CD14-positive monocyte (primary cell): Measurements from ENCODE around the gene RRP7A. TPM values are rescaled to one million over a fixed set of nuclear protein-coding genes. Genes with fewer than 3 reads are reported as not detected.
"Not testable (repeated sequence)": the region's sequence is repeated elsewhere in the genome, so short reads cannot be mapped to it uniquely, and the experiment has no call there.

ENCODE experiments used
- DNase-seq, 3 donors: peaks; one replicate each; pipeline ENCODE4 v3.0.0-alpha.2; 2011 to 2022
- H2AFZ ChIP-seq: 2 replicates; pipeline ENCODE4 v1.6.0; 2012; ENCODE audit warnings: mild to moderate bottlenecking, low read depth, low read length, inconsistent platforms; ENCODE audit not compliant: insufficient read depth, poor library complexity, severe bottlenecking
- H3K27ac ChIP-seq, 2 donors: 1 replicate in 1 of 2; 2 replicates in 1 of 2; pipeline ENCODE4 v1.5.1; 2012 to 2013; ENCODE audit warnings: low read length in 2 of 2, control low read depth in 1 of 2, inconsistent platforms in 1 of 2, low read depth in 1 of 2, mild to moderate bottlenecking in 1 of 2
- H3K27me3 ChIP-seq, 2 donors: one replicate each; pipeline versions ENCODE4 v1.6.0 to v1.6.1; 2011 to 2013; ENCODE audit warnings: low read length in 2 of 2; ENCODE audit not compliant: control insufficient read depth in 2 of 2, insufficient read depth in 2 of 2
- H3K36me3 ChIP-seq, 2 donors: replicated peaks in 1 of 2; 1 replicate in 1 of 2; 2 replicates in 1 of 2; pipeline versions ENCODE4 v1.5.1 to v1.6.1; 2012 to 2013; ENCODE audit warnings: low read length in 2 of 2, control low read depth in 1 of 2, inconsistent platforms in 1 of 2, mild to moderate bottlenecking in 1 of 2; ENCODE audit not compliant: insufficient read depth in 2 of 2, control insufficient read depth in 1 of 2
- H3K4me1 ChIP-seq, 2 donors: 1 replicate in 1 of 2; 2 replicates in 1 of 2; pipeline versions ENCODE4 v1.5.1 to v1.6.1; 2012 to 2013; ENCODE audit warnings: low read length in 2 of 2, control low read depth in 1 of 2, inconsistent platforms in 1 of 2, mild to moderate bottlenecking in 1 of 2, moderate library complexity in 1 of 2; ENCODE audit not compliant: insufficient read depth in 2 of 2, control insufficient read depth in 1 of 2
- H3K4me2 ChIP-seq: replicated peaks from 2 replicates; pipeline ENCODE3; 2012; ENCODE audit warnings: low read length, moderate library complexity, mild to moderate bottlenecking; ENCODE audit not compliant: poor library complexity, severe bottlenecking; ENCODE audit errors: extremely low read depth
- H3K4me3 ChIP-seq, 3 experiments: fragments of 200-600 bp in 1 of 3; sonication (generic) in 1 of 3; replicated peaks in 1 of 3; 1 replicate in 2 of 3; 2 replicates in 1 of 3; pipeline ENCODE4 v1.5.1; 2011 to 2013; ENCODE audit warnings: low read length in 3 of 3, mild to moderate bottlenecking in 3 of 3, control low read depth in 2 of 3, low read depth in 2 of 3, inconsistent platforms in 1 of 3, moderate library complexity in 1 of 3
- H3K79me2 ChIP-seq: 2 replicates; pipeline ENCODE4 v1.6.0; 2012; ENCODE audit warnings: mild to moderate bottlenecking, control low read depth, inconsistent platforms, low read length, moderate library complexity; ENCODE audit not compliant: insufficient read depth
- H3K9ac ChIP-seq: 2 replicates; pipeline ENCODE4 v1.6.0; 2017; ENCODE audit warnings: low read length, mild to moderate bottlenecking; ENCODE audit not compliant: insufficient read depth, poor library complexity, severe bottlenecking
- H3K9me3 ChIP-seq, 2 donors: replicated peaks in 1 of 2; 1 replicate in 1 of 2; 2 replicates in 1 of 2; pipeline versions ENCODE4 v1.5.1 to v1.6.1; 2012 to 2013; ENCODE audit warnings: low read length in 2 of 2, control low read depth in 1 of 2; ENCODE audit not compliant: control insufficient read depth in 1 of 2, insufficient read depth in 1 of 2
- H4K20me1 ChIP-seq: 2 replicates; pipeline ENCODE4 v1.6.0; 2012; ENCODE audit warnings: mild to moderate bottlenecking, low read length, control low read depth, moderate library complexity; ENCODE audit not compliant: insufficient read depth
- H3K27ac Mint-ChIP-seq, 7 donors: one replicate each; pipeline ENCODE4 v1.8.0; 2020; ENCODE audit warnings: mild to moderate bottlenecking in 7 of 7, mixed read lengths in 7 of 7, moderate library complexity in 6 of 7, inconsistent platforms in 2 of 7
- H3K27me3 Mint-ChIP-seq, 3 donors: one replicate each; pipeline ENCODE4 v1.8.0; 2021 to 2022; ENCODE audit warnings: low read depth in 3 of 3, mild to moderate bottlenecking in 3 of 3, mixed read lengths in 3 of 3, moderate library complexity in 3 of 3, inconsistent platforms in 1 of 3
- H3K36me3 Mint-ChIP-seq, 2 donors: one replicate each; pipeline ENCODE4 v1.8.0; 2020; ENCODE audit warnings: mixed read lengths in 2 of 2, inconsistent platforms in 1 of 2, mild to moderate bottlenecking in 1 of 2
- H3K4me1 Mint-ChIP-seq: one replicate; pipeline ENCODE4 v1.8.0; 2020; ENCODE audit warnings: mild to moderate bottlenecking, mixed read lengths
- H3K4me3 Mint-ChIP-seq, 2 donors: one replicate each; pipeline ENCODE4 v1.8.0; 2020; ENCODE audit warnings: mild to moderate bottlenecking in 2 of 2, mixed read lengths in 2 of 2, moderate library complexity in 1 of 2
- H3K9me3 Mint-ChIP-seq, 7 donors: one replicate each; pipeline ENCODE4 v1.8.0; 2020 to 2022; ENCODE audit warnings: mixed read lengths in 7 of 7, mild to moderate bottlenecking in 6 of 7, moderate library complexity in 6 of 7, inconsistent platforms in 2 of 7
- CTCF ChIP-seq: fragments of 200-600 bp; IDR thresholded peaks from one replicate; pipeline ENCODE4 v1.8.0; 2022; ENCODE audit warnings: antibody characterized with exemption, mild to moderate bottlenecking
- WGBS: methylation state at CpG from one replicate; pipeline ENCODE4 v1.1.5; 2013; ENCODE audit warnings: missing lambda C conversion rate; ENCODE audit not compliant: insufficient coverage; 5-methylcytosine and 5-hydroxymethylcytosine counted together
- intact Hi-C, 2 donors: fragments of 100-400 bp; cut with micrococcal nuclease; formaldehyde crosslinking; loops; one replicate each; pipeline versions ENCODE4 v1.15.0 to v1.15.1; 2023
- polyA plus RNA-seq, 3 donors: library from polyadenylated mRNA; depleted of rRNA in 1 of 3; unstranded in 2 of 3; stranded (reverse) in 1 of 3; fragments of 300-500 nt in 2 of 3; fragments of >200 nt in 1 of 3; fragmentation: Illumina TruSeq in 2 of 3; gene quantifications; 1 replicate in 2 of 3; 2 replicates in 1 of 3; pipeline ENCODE4 v1.2.3, GENCODE V29; 2012 to 2021

Gene RRP7A
- polyA plus RNA-seq, 3 donors, result 19.4 to 59.9 (median 29.1) TPM

- H3K36me3 Mint-ChIP-seq, H3K27ac ChIP-seq, H3K79me2 ChIP-seq, H3K4me3 Mint-ChIP-seq, H4K20me1 ChIP-seq, H3K4me3 ChIP-seq, H3K27ac Mint-ChIP-seq, H2AFZ ChIP-seq, DNase-seq, H3K4me2 ChIP-seq, H3K36me3 ChIP-seq, H3K9ac ChIP-seq, H3K9me3 ChIP-seq: not testable (repeated sequence)
- TF ChIP-seq CTCF, result peak; percentile 71
- Mint-ChIP-seq H3K9me3 (peaks cover 4 to 17% (median 7%) of the 10 kb centered on the region in 7 donors), H3K4me1 (peaks cover 21% of the 10 kb centered on the region), H3K27me3 (peaks cover 21 to 32% (median 30%) of the 10 kb centered on the region in 3 donors)
- 80% methylated on average over 1 of the region's 6 CpGs for WGBS
- peaks cover 2 to 23% of the 10 kb centered on the region in 2 donors for H3K27me3 ChIP-seq
- intact Hi-C loops, result loop anchor here in 1 of 2 donors (5.0 kb wide), 1 partner anchor 35 kb away; the partner anchor contains the start of gene RRP7A
- H3K4me1 ChIP-seq, result peaks cover 12 to 13% of the 10 kb centered on the region in 2 donors
Observed at GRCh38 chr22:42552294-42552647, 32.7 kb upstream of the RRP7A start.

- Mint-ChIP-seq H3K36me3 (no peaks in the 10 kb centered on the region), H3K4me3 (no peak overlapping the region), H3K27ac (no peak overlapping the region), H3K4me1 (peaks cover 21% of the 10 kb centered on the region), H3K9me3 (peaks cover 4 to 17% (median 7%) of the 10 kb centered on the region in 7 donors), H3K27me3 (peaks cover 20 to 32% (median 28%) of the 10 kb centered on the region in 3 donors)
- intact Hi-C loops, result loop anchor here in 1 of 2 donors (5.0 kb wide), 1 partner anchor 32 kb away; the partner anchor contains the start of gene RRP7A
- Histone ChIP-seq H3K9ac (no peak overlapping the region), H3K4me1 (peaks cover 12 to 13% of the 10 kb centered on the region in 2 donors), H3K27me3 (peaks cover 2 to 23% of the 10 kb centered on the region in 2 donors), H3K79me2 (no peaks in the 10 kb centered on the region), H3K27ac (no peak overlapping the region), H3K36me3 (no peaks in the 10 kb centered on the region), H3K4me3 (no peak overlapping the region), H4K20me1 (no peaks in the 10 kb centered on the region), H3K9me3 (no peaks in the 10 kb centered on the region), H2AFZ (no peak overlapping the region), H3K4me2 (no peak overlapping the region)
- no peak for TF ChIP-seq CTCF
- DNase-seq, result no peak
- WGBS, result 88% methylated on average over 10 of the region's 11 CpGs
Observed at GRCh38 chr22:42549331-42550060, 29.9 kb upstream of the RRP7A start.
